Measurements from ENCODE around the gene MICU1. TPM values are rescaled to one million over a fixed set of nuclear protein-coding genes. Genes with fewer than 3 reads are reported as not detected.

The MICU1 gene
- total RNA-seq, 1 donor from 2014 or later = 37.4 TPM

DNA sequence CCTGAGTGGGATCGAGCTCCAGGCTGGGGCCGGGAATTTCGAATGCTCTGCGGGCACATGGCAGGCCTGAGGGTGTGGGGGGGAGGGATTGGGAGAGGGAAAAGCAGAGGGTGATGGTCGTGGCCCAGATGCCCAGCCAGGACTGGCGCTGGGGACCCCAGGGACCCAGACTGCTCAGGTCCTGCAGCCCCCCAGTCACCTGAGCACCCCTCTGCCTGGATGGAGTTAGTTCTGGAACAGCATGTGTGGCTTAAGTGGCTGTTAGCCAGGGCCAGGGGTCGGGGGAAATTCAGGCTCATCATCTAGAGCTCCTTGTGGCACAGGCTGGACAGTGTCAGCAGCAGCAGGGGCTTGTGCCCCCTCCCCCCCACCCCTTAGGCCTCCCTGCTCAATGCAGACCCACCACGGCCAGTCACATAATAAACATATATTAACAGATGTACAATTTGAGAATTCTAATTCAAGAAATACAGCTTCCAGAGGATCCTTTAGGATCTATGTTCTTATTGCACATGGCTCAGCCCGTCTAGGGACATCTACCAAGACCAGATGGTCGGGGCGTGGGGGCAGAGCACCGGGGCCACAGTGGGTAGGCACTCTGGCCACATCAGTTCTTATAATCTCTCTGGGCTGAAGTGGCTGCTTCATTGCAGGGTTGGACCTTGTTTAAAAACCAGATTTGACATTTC is 293.3 kb downstream of the MICU1 start:
- Histone ChIP-seq H3K36me3 (peaks cover 7% of the 10 kb centered on the region), H3K4me1 (peaks cover 98% of the 10 kb centered on the region), H3K4me3 (peak overlapping the region; percentile 17), H3K9me3 (replicated peaks) (no peaks in the 10 kb centered on the region), H3K27me3 (ENCODE audit: low read depth) (no peaks in the 10 kb centered on the region), H3K27ac (replicated peaks) (peak overlapping the region; percentile 95)
- no peak for DNase-seq
- intact Hi-C loops (cut with micrococcal nuclease) = loop anchor here (10.0 kb wide), 2 partner anchors 88 to 208 kb away; no protein-coding TSS in a partner anchor
- TF ChIP-seq, protein P1, sequence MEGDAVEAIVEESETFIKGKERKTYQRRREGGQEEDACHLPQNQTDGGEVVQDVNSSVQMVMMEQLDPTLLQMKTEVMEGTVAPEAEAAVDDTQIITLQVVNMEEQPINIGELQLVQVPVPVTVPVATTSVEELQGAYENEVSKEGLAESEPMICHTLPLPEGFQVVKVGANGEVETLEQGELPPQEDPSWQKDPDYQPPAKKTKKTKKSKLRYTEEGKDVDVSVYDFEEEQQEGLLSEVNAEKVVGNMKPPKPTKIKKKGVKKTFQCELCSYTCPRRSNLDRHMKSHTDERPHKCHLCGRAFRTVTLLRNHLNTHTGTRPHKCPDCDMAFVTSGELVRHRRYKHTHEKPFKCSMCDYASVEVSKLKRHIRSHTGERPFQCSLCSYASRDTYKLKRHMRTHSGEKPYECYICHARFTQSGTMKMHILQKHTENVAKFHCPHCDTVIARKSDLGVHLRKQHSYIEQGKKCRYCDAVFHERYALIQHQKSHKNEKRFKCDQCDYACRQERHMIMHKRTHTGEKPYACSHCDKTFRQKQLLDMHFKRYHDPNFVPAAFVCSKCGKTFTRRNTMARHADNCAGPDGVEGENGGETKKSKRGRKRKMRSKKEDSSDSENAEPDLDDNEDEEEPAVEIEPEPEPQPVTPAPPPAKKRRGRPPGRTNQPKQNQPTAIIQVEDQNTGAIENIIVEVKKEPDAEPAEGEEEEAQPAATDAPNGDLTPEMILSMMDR (IDR thresholded peaks at IDR 0.05; ENCODE audit: borderline replicate concordance) = no peak

DNA sequence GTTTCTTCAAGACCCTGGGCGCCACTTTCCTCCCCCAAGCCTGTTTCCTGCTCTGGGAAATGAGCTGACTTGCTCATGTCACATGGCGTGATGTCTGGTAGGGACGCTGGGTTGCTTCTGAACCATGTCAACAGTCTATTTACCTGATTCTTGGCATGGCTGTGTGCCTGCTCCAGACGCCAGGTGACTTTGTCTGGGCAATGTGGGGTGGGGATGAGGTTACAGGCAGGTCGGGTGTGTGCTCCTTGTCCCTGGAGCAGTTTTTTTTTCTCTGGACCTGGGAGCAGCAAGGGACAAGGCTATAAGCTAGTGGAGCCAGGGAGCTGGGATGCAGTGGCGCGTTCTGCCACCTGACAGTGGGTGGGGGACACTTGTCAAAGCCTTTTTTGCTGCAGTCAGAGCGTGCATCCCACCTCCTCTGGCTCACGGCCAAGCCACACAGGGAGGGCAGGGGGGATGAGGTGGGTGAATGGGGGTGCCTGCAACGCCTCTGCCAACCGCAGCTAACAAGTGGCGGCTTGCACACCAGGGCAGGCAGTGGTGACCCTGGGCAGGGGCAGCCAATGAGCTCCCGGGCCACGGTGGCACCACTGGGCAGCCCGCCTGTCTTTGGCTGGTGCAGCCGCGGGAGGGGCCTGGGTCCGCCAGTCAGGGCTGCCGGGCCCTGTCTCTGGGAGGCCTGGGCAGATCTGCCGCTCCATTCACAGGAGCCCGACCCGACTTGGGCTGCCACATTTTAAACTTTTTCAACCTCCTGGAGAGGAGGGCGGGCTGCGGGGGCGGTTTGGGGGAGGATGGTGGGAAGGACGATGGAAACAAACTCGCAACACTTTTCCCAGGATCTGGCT is 294.1 kb downstream of the MICU1 start:
- H3K4me3 ChIP-seq = peak overlapping the region; percentile 17
- intact Hi-C loops (cut with micrococcal nuclease) = loop anchor here (10.0 kb wide), 2 partner anchors 87 to 207 kb away; no protein-coding TSS in a partner anchor
- peaks cover 98% of the 10 kb centered on the region for H3K4me1 ChIP-seq
- peaks cover 3% of the 10 kb centered on the region for H3K36me3 ChIP-seq
- H3K27ac ChIP-seq (replicated peaks) = peak overlapping the region; percentile 95
- DNase-seq = peak; percentile 81
- no peaks in the 10 kb centered on the region for H3K9me3 ChIP-seq (replicated peaks)
- TF ChIP-seq, protein P1 (IDR thresholded peaks at IDR 0.05; ENCODE audit: borderline replicate concordance) = peak; percentile 53
- no peaks in the 10 kb centered on the region for H3K27me3 ChIP-seq (ENCODE audit: low read depth)

DNA sequence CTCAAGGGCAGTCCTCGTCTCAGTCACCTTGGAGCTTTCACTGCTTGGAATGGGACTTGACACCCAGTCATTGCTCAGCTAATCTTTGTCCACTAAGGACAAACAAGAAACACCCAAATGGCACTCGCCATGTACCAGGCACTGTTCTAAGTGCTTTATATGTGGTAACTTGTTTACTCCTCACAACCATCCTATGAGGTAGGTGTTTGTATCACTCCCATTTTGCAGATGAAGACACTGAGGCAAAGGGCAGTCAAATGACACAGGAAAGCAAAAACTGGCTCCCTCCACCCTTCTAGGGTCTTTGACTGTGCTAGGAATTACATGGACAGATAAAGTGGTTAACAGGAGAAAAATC is 295.8 kb downstream of the MICU1 start:
- no peak overlapping the region for H3K4me3 ChIP-seq
- TF ChIP-seq, protein P1 (IDR thresholded peaks at IDR 0.05; ENCODE audit: borderline replicate concordance) = no peak
- no peaks in the 10 kb centered on the region for H3K9me3 ChIP-seq (replicated peaks)
- H3K27me3 ChIP-seq (ENCODE audit: low read depth) = no peaks in the 10 kb centered on the region
- peaks cover 3% of the 10 kb centered on the region for H3K36me3 ChIP-seq
- intact Hi-C loops (cut with micrococcal nuclease) = loop anchor here (10.0 kb wide), 2 partner anchors 85 to 205 kb away; no protein-coding TSS in a partner anchor
- H3K27ac ChIP-seq (replicated peaks) = peak overlapping the region; percentile 91
- H3K4me1 ChIP-seq = peaks cover 94% of the 10 kb centered on the region
- DNase-seq = no peak

DNA sequence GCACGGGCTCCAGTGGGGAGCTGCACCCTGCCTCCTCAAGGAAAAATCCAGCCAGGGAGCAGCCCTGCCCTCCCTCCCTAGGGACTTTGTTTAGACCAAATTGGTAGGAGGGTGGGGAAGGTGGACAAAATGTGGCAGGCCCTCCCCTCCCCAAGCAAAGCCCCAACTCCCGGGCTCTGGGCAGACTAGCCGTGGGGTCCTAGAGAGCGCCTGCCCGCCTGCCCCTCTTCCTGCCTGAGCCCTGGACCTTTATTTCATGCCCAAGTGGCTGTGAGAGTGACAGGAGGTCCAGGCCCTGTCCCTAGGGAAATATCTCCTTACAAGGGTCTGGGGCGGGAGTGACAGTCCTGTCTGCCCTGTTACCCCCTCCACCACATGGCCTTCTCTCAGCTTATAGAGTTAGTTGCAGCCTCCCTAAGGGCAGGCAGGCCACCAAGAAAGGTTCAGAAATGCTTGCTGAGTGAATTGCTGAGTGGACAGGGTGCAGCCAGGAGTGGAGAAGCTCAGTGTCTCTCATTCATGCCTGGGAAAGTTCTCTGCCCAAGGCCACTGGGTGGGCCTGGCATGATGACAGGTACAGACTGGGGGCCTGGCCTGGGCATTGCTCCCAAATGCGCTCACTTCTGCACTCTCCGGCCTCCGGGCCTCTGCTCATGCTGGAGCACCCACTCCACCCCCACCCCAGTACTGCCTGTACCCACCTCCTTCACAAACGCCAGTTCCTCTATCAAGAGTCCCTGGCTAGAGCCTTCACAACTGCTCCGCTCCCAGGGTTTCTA is 296.4 kb downstream of the MICU1 start:
- H3K36me3 ChIP-seq = peaks cover 3% of the 10 kb centered on the region
- no peak overlapping the region for H3K4me3 ChIP-seq
- DNase-seq = no peak
- no peaks in the 10 kb centered on the region for H3K9me3 ChIP-seq (replicated peaks)
- H3K4me1 ChIP-seq = peaks cover 94% of the 10 kb centered on the region
- H3K27me3 ChIP-seq (ENCODE audit: low read depth) = no peaks in the 10 kb centered on the region
- TF ChIP-seq, protein P1 (IDR thresholded peaks at IDR 0.05; ENCODE audit: borderline replicate concordance) = no peak
- intact Hi-C loops (cut with micrococcal nuclease) = loop anchor here (10.0 kb wide), 3 partner anchors 55 to 205 kb away; partner anchors contain the start of gene DDIT4
- peak overlapping the region; percentile 91 for H3K27ac ChIP-seq (replicated peaks)

DNA sequence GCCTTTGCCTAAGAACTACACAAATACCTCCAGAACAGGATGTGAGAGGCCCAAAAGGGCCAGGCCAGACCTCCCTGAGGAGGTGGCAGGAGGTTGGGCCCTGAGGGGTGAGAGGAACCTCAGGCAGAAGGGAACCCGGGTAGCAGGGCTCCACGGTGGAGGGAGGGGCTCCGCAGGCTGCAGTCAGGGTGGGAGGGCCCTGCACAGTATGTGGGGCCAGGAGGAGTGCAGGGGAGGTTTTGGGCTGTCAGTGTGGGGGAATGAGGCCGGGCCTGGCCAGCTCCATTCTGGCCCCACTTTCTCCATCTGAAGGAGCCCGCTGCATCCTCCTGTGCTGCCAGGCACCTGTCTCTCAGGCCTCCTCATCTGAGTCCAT is 297.1 kb downstream of the MICU1 start:
- H3K9me3 ChIP-seq (replicated peaks) = no peaks in the 10 kb centered on the region
- DNase-seq = no peak
- H3K36me3 ChIP-seq = peaks cover 3% of the 10 kb centered on the region
- H3K4me3 ChIP-seq = no peak overlapping the region
- H3K27me3 ChIP-seq (ENCODE audit: low read depth) = no peaks in the 10 kb centered on the region
- peak overlapping the region; percentile 91 for H3K27ac ChIP-seq (replicated peaks)
- intact Hi-C loops (cut with micrococcal nuclease) = loop anchor here (10.0 kb wide), 1 partner anchor 54 kb away; the partner anchor contains the start of gene DDIT4
- H3K4me1 ChIP-seq = peaks cover 88% of the 10 kb centered on the region
- TF ChIP-seq, protein P1 (IDR thresholded peaks at IDR 0.05; ENCODE audit: borderline replicate concordance) = no peak
